HEK293 (cell line): Measurements from ENCODE around the gene CACNA1F.

Experiments used
- CTCF ChIP-seq: fragments of 450-650 bp; formaldehyde crosslinking; IDR thresholded peaks from 2 replicates; pipeline ENCODE4 v1.5.1; 2016; ENCODE audit warnings: missing biosample characterization, missing genetic modification characterization
- TCF7L2 ChIP-seq: IDR thresholded peaks from 2 replicates; pipeline ENCODE4 v1.6.1; 2011; ENCODE audit warnings: low read depth, mild to moderate bottlenecking, inconsistent platforms, low read length, moderate library complexity, borderline replicate concordance
- YY2 ChIP-seq: fragments of 450-650 bp; formaldehyde crosslinking; IDR thresholded peaks from 2 replicates; pipeline ENCODE4 v1.5.1; 2016; ENCODE audit warnings: missing biosample characterization, missing genetic modification characterization
- ZFP41 ChIP-seq: fragments of 450-650 bp; formaldehyde crosslinking; IDR thresholded peaks from 2 replicates; pipeline ENCODE4 v1.5.1; 2016; ENCODE audit warnings: missing biosample characterization, missing genetic modification characterization, borderline replicate concordance
- ZNF248 ChIP-seq: fragments of 450-650 bp; formaldehyde crosslinking; IDR thresholded peaks from 2 replicates; pipeline ENCODE4 v1.5.1; 2017; ENCODE audit warnings: missing biosample characterization, missing genetic modification characterization
- ZNF530 ChIP-seq: fragments of 450-650 bp; formaldehyde crosslinking; IDR thresholded peaks from 2 replicates; pipeline ENCODE4 v1.5.1; 2016; ENCODE audit warnings: low read depth, missing biosample characterization, missing genetic modification characterization
- ZNF623 ChIP-seq: fragments of 450-650 bp; formaldehyde crosslinking; IDR thresholded peaks from 2 replicates; pipeline ENCODE4 v1.5.1; 2016; ENCODE audit warnings: missing biosample characterization, missing genetic modification characterization

GRCh38 chrX:49176421-49177326 lies 56.5 kb downstream of the CACNA1F start:
- no peak for TF ChIP-seq CTCF
- no peak for TF ChIP-seq ZNF530 (tag by site-specific recombination)
- no peak for TF ChIP-seq ZNF623 (tag by site-specific recombination)
- TF ChIP-seq TCF7L2 = no peak
- no peak for TF ChIP-seq ZNF248
- no peak for TF ChIP-seq YY2
- TF ChIP-seq ZFP41 (tag by site-specific recombination) = no peak
